Measurements from ENCODE around the gene CASZ1. TPM values are rescaled to one million over a fixed set of nuclear protein-coding genes. Genes with fewer than 3 reads are reported as not detected.

CASZ1 gene
- total and polyA plus RNA-seq, 8 donors = 6.0 to 166 (median 39.8) TPM

GRCh38 chr1:10721381-10722321 lies 74.8 kb downstream of the CASZ1 start:
- intact Hi-C loops (cut with DNase I; ENCODE audit: low total_unique reads) = no loop called here
- H3K4me3 ChIP-seq = no peak overlapping the region
- peaks cover 65 to 91% (median 86%) of the 10 kb centered on the region in 4 donors for H3K4me1 ChIP-seq
- peaks cover 0 to 5% (median 0%) of the 10 kb centered on the region in 3 donors for H3K27me3 ChIP-seq
- no peaks in the 10 kb centered on the region for H3K9me3 ChIP-seq
- DNase-seq = peak; percentile 61 to 79
- WGBS, 5 donors = 38 to 53% (median 44%) methylated on average over 22 to 26 of the region's 26 CpGs
- no peak for TF ChIP-seq CTCF (IDR thresholded peaks at IDR 0.05)
- TF ChIP-seq POLR2A (IDR thresholded peaks at IDR 0.05) = no peak
- TF ChIP-seq POLR2AphosphoS5 (IDR thresholded peaks at IDR 0.05) = peak in 1 of 3 donors; percentile 59
- no peak for TF ChIP-seq EP300 (IDR thresholded peaks at IDR 0.05)
- H3K36me3 ChIP-seq = no peaks in the 10 kb centered on the region
- H3K27ac ChIP-seq = peak overlapping the region; percentile 86 to 96 (median 90)

- Histone ChIP-seq H3K4me3 (no peak overlapping the region), H3K36me3 (no peaks in the 10 kb centered on the region), H3K4me1 (peaks cover 61 to 88% (median 83%) of the 10 kb centered on the region in 4 donors), H3K9me3 (no peaks in the 10 kb centered on the region), H3K27ac (peak overlapping the region; percentile 55 to 91 (median 88)), H3K27me3 (peaks cover 0 to 5% (median 0%) of the 10 kb centered on the region in 3 donors)
- intact Hi-C loops (cut with DNase I; ENCODE audit: low total_unique reads) = no loop called here
- 64 to 80% (median 71%) methylated on average over 12 of the region's 12 CpGs for WGBS, 5 donors
- TF ChIP-seq POLR2AphosphoS5 (IDR thresholded peaks at IDR 0.05) (no peak), CTCF (IDR thresholded peaks at IDR 0.05) (no peak), POLR2A (IDR thresholded peaks at IDR 0.05) (no peak)
- DNase-seq = no peak
These were observed 75.8 kb downstream of the CASZ1 start for GRCh38 chr1:10720635-10721034.

GRCh38 chr1:10718083-10718415 lies 78.4 kb downstream of the CASZ1 start:
- no peak for TF ChIP-seq POLR2A (IDR thresholded peaks at IDR 0.05)
- H3K27ac ChIP-seq = peak overlapping the region; percentile 49 to 80 (median 51)
- intact Hi-C loops (cut with DNase I; ENCODE audit: low total_unique reads) = no loop called here

GRCh38 chr1:10717296-10718082 lies 79.0 kb downstream of the CASZ1 start:
- peaks cover 0 to 14% (median 0%) of the 10 kb centered on the region in 3 donors for H3K27me3 ChIP-seq
- H3K9me3 ChIP-seq = no peaks in the 10 kb centered on the region
- peaks cover 47 to 86% (median 76%) of the 10 kb centered on the region in 4 donors for H3K4me1 ChIP-seq
- peak overlapping the region in 2 of 4 donors; percentile 7 to 9 for H3K4me3 ChIP-seq
- TF ChIP-seq POLR2AphosphoS5 (IDR thresholded peaks at IDR 0.05) (no peak), POLR2A (IDR thresholded peaks at IDR 0.05) (no peak), EP300 (IDR thresholded peaks at IDR 0.05) (no peak), CTCF (IDR thresholded peaks at IDR 0.05) (no peak)
- H3K36me3 ChIP-seq = no peaks in the 10 kb centered on the region
- 23 to 46% (median 27%) methylated on average over 16 to 22 of the region's 22 CpGs for WGBS, 5 donors
- DNase-seq = peak in 1 of 2 donors; percentile 39
- intact Hi-C loops (cut with DNase I; ENCODE audit: low total_unique reads) = no loop called here
- H3K27ac ChIP-seq = peak overlapping the region; percentile 50 to 80 (median 68)

More at GRCh38 chr1:10718083-10718415, 78.4 kb downstream of the CASZ1 start:
- DNase-seq = no peak
- 72 to 85% (median 77%) methylated on average over 7 to 9 of the region's 9 CpGs for WGBS, 5 donors
- H3K9me3 ChIP-seq = no peaks in the 10 kb centered on the region
- no peaks in the 10 kb centered on the region for H3K36me3 ChIP-seq
- H3K4me1 ChIP-seq = peaks cover 53 to 86% (median 79%) of the 10 kb centered on the region in 4 donors
- peak overlapping the region in 1 of 4 donors; percentile 9 for H3K4me3 ChIP-seq
- H3K27me3 ChIP-seq = peaks cover 0 to 9% (median 0%) of the 10 kb centered on the region in 3 donors

Data from stomach (tissue), 9 donors.